HG03442 (cell line): ENCODE measurements around the gene CYSRT1.
A peak's percentile ranks its signal among the peaks of the same experiment; 100 is the strongest.
"Not testable (repeated sequence)": the region's sequence is repeated elsewhere in the genome, so short reads cannot be mapped to it uniquely, and the experiment has no call there.

Experiments used
- ATAC-seq: cut with Tn5 transposase; IDR thresholded peaks from one replicate; pipeline ENCODE4 v1.9.1; 2021; ENCODE audit warnings: mild to moderate bottlenecking, moderate library complexity; ENCODE audit not compliant: unreplicated experiment

The CYSRT1 gene

GRCh38 chr9:137235424-137236237, 10.7 kb downstream of the CYSRT1 start:
- no peak for ATAC-seq

DNA sequence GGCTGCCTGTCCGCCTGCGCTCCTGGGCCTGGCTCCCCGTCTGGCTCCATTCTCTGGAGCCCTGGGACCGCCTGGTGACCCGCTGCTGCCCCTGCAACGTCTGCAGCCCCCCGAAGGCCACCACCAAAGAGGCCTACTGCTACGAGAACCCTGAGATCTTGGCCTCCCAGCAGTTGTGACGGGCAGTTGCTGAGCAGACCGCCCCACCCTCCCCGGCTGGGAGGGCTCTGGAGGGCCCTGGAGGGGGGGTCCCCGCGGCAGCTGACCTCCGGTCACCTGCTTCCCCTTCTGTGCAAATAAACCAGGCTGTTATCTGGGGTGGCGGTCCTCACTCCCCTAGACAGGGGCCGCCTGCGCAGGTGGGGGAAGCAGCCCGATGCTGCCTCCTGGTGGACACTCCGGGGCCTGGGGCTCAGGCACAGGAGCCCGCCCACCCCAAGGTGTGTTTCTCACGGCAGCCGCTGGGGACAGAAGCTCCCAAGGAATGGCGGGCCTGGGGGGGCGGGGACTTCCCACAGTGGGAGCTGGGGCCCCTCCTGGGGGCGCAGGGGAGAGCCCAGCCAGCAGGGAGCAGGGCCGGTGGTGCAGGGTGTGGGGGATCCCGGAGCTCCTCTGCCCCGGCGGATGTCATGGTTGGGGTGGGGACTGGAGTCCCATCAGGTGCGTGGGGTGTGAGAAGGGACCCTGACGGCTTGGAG, 11.4 kb downstream of the CYSRT1 start:
- ATAC-seq, result no peak

GRCh38 chr9:137236936-137237421, 12.0 kb downstream of the CYSRT1 start:
- ATAC-seq, result no peak

DNA sequence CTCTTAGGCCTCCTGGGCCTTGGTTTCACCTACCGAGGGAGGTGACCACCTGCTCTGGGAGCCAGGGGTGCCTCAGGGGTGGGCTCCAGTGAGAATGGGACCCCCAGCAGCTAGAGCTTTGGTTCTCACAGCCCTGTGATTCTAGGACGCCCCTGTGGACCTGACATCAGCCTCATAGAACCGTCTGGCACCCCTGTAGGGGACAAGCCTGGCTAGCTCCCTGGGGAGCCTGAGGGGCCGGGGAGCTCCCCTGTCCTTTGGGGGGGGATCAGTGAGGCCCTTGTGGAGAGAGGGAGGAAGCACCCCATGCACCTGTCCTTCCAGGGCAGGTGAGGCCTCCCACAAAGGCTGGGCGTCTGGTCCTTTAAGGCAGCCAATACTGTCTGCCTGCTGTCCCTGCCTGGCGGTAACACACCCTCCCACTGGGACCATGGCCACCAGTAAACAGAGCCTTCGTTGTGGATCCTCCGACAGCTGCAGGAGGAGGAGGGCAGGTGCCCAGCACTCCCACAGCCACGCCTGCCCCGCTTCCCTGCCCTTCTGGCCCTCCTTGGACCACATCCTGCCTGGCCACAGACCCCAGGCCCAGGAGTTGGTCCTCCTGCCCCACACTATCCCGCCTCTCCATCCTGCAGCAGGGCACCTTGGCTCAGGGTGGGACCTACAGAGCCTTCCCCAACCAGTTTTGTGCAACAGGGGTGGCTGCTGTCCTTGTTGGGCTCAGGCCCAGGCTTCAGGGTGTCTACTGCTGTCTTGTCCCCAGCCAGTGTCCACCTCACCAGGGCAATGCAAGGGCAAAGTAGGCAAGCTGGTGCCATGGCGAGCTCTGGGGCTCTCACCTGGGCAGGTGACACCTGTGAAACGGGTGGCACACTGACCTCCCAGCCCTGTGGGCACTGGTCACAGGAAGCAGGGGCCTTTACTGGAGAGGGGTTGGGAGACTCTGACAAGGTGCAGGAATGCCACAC, 13.1 kb downstream of the CYSRT1 start:
- no peak for ATAC-seq

GRCh38 chr9:137239541-137240200, 14.7 kb downstream of the CYSRT1 start:
- not testable (repeated sequence) for ATAC-seq

DNA sequence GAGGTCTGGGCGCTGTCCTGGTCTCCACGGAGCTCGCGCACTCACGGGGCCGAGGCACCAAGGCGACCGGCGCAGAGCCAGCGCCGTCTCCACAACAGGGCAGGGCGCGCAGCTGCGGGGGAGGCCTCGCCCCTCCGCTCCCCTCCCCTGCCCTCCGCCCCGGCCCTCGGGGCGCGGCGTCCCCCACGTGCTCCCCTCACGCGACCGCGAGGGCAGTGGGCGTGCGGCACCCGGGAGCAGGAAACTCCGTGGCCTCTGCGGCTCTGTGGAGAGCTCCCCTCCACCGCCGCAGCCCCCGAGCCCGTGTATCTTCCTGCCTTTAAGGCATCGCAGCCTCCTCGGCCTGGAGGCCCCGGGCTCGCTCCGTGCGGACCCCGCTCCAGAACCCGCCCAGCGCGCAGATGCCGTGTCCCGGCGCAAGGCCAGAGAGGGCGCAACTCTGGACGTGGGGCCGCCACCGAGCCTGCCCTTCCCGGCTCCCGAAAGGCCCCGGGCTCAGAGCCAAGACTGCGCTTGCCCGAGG, 15.4 kb downstream of the CYSRT1 start:
- peak; percentile 12 for ATAC-seq

- peak; percentile 65 for ATAC-seq
These were observed 16.0 kb downstream of the CYSRT1 start, which contains the start of gene TUBB4B for GRCh38 chr9:137240841-137241489. Gene TUBB4B, plus strand, starts transcription at chr9:137241287. Its CDS starts 74 bp downstream, at chr9:137241361.

DNA sequence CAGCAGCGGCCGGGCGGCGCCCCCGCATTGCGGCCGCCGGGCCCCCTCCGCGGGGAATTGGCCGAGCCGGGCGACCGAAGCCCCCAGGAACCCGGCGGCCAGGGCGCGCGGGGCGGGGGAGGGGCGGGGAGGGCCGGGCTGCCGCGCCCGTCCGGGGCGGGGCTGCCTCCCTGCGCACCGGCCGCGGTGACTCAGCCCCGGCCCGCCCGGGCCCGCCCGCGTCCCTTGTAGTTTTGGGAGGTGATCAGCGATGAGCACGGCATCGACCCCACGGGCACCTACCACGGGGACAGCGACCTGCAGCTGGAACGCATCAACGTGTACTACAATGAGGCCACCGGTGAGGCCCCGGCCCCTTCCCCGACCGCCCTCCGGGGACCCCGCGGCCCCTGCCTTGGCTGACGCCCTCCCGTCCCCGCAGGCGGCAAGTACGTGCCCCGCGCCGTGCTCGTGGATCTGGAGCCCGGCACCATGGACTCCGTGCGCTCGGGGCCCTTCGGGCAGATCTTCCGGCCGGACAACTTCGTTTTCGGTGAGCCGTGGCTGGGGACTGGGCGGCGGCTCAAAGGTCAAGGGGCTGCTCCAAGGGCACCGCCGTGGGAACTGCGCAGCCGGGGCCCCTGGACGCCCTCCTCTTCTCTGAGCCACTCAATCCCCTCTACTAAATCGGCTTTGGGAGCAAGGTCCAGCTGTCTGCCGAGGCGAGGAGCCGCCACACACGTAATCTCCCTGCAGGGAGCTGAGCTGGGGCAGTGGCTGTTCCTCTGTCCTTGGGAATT, 16.7 kb downstream of the CYSRT1 start:
- no peak for ATAC-seq

- no peak for ATAC-seq
These were observed 17.6 kb downstream of the CYSRT1 start for GRCh38 chr9:137242269-137243203.

- not testable (repeated sequence) for ATAC-seq
These were observed 18.3 kb downstream of the CYSRT1 start for GRCh38 chr9:137243266-137243625.

- ATAC-seq, result no peak
These were observed 18.9 kb downstream of the CYSRT1 start for GRCh38 chr9:137243626-137244485.

DNA sequence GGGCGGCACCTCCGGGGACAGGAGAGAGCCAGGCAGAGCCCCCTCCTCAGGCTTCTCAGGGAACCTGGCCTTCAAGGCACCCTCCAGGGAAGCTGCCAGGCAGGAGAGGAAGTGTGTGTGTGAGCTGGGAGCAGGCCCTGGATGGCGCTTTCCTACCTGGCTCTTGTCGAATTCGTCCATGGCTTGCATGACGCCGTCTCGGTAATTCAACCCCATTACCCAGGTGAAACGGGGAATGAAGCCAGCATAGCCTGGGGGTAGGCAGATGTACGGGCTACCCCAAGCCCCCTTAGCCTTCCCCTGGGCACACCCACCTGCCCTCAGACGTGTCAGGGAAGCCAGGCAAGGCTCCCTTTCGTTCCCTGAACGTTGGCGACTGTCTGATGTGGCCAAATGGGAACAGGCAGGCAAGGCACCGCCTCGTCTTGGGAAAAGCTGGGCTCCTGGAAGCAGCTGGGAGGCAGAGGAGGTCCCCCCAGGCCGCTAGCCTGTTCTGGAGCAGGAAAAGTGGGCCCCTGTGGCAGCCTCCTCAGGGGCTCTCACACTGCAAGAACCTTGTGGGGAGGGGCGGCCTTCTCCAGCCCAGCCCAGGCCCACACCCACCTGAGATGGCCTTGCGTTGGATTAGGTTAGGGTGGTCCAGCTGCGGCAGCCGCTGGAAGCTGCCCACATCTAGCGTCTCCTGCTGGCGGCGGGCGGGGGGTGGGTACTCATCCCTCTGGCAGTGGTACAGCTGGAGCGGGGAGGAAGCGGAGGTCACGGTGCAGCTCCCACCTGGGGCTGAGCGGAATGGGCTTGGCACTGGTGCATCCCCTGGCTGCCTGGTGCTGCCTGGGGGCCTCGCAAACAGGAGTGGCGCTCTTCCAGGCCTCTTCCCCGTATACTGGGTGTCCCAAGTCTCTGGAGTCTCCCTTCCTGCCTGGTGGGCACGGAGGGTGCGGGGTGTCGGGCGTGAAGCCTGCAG, 19.8 kb downstream of the CYSRT1 start:
- ATAC-seq, result no peak

DNA sequence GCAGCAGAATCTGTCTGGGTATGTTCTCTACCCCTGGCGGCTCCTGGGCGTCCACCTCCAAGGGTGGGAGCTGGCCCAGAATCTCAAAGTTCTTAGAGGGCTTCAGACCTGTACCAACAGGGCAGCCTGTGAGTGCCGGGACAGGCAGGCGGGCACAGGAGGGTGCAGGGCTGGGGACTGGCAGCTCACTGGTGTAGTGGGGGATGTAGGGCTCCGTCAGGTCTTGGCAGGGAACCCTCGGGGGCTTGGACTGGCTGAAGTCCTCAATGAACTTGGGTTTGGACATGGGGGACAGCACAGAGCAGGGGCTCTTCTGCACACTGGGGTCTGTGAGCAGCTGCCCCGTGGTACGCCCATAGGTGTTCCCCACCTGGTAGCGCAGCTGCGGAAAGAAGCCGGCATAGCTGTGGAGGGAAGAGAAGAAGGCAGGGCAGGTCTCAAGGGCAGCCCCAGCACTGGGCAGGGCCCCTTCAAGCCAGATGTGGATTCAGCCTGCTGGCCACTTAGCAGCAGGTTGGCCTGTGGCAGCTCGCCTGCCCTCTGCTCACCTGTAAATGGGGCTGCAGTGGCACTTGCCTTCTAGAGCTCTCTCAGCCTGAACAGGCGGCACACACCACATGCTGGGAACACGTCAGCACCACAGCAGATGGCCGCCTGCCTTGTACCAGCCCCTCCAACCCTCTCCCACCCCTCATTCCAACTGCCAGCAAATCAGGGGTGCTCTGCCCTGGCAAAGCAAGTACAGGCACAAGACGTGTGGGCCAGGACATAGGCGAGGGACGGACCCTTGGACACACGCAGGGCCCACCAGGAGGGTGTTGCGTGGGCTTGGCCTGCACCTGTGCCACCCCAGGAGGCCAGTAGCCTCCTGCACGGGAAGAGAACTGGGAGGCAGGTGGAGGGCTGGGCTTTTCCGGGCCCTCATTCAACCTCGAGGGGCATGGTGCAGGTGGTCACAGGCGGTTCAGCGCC, 20.8 kb downstream of the CYSRT1 start:
- no peak for ATAC-seq

DNA sequence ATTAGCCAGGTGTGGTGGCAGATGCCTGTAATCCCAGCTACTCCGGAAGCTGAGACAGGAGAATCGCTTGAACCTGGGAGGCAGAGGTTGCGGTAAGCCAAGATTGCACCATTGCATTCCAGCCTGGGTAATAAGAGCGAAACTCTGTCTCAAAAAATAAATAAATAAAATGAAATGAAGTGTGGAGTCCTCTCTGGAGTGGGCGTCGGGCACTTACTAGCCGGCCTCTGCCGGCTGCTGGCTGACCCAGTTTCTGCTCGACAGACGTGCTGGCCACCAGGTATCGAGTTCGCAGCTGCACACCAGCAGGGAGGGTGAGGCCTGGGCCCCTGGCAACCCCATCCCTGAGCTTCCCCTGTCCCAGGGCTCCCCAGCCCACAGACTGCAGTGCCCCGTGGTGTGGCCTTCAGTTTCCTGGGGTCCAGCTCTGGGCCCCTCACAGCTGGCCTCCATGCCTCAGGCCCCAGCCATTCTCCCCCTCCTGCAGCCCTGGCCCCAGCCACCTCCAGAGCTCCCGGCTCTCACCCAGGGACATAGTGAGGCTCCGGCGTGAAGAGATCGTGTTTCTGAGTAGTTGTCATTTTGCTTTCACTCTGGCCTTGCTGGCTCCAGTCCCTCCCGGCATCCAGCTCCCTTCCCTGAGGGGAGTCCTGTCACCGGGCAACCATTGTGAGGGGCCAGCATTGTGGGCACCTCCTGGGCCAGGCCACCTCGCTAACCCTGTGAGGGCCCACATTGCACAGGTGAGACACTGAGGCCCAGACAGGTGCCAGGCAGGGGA, 22.4 kb downstream of the CYSRT1 start:
- ATAC-seq, result no peak
